DMS79 treated with DMSO at 0.1 percent for 48 hours (cell line): ENCODE measurements around the gene NDUFS5.
"Not testable (repeated sequence)": the region's sequence is repeated elsewhere in the genome, so short reads cannot be mapped to it uniquely, and the experiment has no call there.

Experiments
- DNase-seq: peaks from one replicate; lab custom pipeline; 2025; lab: John Stamatoyannopoulos, UW

The NDUFS5 gene

DNA sequence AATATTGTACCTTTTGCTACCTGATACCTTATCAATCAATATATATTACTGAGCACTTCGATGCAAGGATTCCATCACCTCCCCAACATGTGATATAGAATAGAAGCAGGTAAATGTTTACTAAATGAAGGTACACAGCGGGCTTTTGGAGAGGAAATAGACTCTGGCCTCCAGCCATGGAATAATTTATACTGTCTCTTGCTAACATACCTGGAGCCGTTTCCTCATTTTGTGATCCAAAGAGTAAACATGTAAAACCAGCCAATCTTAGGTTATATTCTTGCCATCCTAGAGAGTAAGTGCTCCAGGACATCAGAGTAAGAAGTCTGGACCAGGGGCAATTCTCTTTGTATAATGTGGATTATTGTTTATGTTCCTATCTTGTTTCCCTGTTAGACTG is 39.4 kb downstream of the NDUFS5 start:
- peak; percentile 25 for DNase-seq

DNA sequence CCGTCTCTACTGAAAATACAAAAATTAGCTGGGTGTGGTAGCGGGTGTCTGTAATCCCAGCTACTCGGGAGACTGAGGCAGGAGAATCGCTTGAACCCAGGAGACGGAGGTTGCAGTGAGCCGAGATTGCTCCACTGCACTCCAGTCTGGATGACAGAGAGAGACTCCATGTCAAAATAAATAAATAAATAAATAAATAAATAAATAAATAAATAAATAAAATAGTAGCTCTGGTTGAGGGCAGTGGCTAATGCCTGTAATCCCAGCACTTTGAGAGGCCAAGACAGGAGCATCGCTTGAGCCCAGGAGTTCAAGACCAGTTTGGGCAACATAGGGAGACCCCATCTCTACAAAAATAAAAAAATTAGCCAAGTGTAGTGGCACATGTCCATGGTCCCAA is 42.1 kb downstream of the NDUFS5 start:
- not testable (repeated sequence) for DNase-seq

DNA sequence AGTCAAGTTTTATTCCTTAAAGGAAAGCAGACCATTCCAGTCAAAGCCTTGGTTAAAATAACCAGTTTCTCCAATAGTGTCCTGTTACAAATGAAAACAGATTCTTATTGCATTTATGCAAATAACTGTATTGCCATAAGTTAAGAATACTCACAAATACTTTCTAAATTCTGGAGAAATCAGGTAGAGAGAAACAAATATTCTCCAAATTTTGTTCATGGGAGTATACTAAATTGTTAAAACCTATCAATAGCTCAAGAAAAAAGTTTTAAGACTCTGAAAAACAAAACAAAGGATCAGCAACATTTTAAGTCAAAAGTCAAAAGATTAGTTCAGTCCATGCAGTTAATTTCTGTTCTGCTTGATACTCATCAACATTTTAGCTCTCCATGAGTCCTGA is 45.4 kb downstream of the NDUFS5 start:
- DNase-seq, result not testable (repeated sequence)

DNA sequence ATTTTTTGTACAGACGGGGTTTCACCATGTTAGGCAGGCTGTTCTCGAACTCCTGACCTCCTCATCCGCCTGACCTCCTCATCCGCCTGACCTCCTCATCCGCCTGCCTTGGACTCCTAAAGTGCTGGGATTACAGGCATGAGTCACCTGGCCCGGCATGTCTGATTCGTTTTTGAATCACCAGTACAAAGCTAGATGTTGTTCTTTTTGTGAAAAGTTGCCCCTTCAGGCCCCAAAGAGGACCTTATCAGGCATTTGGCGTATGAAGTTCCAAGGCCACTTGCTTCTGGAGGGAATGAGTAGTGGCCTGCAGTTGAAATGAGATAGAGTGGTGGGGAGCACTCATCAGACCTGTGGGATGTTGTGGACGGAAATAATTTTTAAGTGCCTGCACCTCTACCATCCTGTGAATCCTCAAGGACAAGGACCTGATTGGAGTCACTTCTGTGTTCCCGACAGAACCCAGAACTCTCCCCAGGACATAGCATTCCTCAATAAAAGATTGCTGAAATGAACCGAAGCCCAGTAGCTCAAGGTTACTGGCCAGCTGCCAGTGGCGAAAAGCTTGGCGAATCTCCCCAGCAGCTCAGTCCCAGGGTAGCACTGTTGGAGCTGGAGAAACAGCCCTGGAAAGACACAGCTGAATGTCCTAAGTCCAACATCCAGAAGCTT is 50.1 kb downstream of the NDUFS5 start:
- DNase-seq, result no peak

DNA sequence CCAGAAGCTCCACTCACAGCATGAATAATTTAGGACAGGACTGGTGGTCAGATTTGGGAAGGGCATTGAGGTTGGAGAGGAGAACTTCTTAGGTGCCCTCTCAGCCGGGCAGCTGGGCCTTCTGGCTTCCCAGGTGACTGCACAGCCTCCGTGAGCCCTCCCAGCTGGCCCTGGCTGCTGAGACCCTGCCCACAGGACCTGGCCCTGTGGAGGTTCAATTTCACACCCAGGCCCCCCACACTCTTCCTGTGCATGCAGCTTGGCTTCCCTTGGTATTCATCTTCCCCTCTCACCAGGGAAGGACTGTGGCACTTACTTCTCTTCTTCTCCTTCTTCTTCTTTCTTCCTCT is 50.6 kb downstream of the NDUFS5 start:
- no peak for DNase-seq

DNA sequence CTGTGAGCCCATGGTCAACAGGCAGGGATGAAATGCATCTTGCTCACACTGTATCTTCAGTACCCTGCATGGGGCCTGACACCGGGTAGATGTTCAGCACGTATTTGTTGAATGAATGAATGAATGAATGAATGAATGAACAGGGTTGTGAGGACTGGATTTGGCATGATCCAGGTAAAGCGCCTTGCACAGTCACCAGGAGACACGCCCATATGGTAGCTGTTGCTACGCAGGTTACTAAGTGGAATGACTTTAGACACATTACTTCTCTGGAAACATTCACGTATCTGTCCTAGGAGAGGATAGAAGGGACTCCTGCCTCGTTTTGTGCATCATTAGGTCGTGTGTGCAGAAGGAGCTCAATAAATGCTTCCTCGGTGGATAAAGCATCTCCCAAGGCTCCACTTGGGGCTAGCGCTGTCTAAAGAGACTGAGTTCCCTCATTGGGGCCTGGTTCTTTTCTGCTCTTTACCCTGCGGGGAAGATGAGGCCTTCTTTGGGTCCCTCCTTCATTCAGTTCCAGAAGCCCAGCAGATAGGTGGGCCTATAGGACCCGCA is 54.2 kb downstream of the NDUFS5 start:
- no peak for DNase-seq

DNA sequence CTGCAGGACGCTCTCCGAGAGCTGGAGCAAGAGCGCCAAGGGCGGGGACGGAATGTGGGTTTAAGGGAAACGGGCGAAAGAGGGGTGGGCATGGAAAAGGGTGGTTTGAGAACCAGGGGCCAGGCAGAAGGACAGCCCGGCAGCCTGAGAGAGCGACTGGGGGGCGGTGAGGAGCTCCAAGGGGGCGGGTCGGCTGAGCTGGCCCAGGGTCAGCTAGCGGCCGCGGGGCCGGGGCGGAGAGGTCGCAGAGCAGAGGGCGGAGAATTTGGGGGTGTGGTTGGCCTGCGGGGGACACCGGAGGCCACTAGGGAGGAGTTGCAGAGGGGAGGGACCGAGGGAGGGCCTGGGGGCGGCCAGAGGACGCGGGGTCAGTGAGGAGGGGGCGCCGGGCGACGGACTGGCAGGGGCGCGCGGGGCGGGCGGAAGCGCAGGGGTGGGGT is 54.7 kb downstream of the NDUFS5 start:
- DNase-seq, result no peak

DNA sequence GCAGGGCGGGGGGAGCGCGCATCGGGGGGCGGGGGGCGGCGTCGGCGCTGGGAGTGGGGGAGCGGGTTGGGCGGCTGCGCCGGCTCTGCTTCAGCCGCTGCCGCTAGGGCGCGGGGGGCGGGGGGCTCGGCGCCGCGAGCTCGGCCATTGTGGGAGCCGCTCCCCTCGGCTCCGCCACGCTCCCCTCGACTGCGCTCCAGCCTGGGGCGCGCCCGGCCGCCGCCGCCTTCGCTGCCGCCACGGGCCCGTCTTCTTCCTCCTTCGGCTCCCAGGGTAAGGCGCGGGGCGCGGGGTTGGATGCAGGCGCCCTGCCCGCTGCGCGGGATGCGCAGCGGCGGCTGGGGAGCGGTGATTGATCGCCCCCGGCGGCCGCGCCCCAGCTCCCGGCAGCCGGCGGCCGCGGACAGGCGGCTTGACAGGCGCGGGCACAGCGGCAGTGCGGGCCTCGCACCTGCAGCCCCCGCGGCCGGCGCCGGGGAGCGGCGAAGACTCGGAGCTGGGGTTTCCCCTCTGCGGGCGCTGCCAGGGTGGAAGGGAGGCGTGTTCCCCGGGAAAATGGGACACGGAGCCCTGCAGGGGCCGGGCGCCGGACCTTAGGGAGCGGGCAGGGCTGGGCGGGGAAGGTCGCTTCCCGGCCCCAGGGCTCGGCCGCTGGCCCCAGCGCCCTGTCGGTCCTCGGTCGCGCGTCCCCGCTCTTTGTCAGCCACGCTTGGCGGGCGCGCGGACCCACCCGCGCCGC is 55.3 kb downstream of the NDUFS5 start:
- peak; percentile 18 for DNase-seq

DNA sequence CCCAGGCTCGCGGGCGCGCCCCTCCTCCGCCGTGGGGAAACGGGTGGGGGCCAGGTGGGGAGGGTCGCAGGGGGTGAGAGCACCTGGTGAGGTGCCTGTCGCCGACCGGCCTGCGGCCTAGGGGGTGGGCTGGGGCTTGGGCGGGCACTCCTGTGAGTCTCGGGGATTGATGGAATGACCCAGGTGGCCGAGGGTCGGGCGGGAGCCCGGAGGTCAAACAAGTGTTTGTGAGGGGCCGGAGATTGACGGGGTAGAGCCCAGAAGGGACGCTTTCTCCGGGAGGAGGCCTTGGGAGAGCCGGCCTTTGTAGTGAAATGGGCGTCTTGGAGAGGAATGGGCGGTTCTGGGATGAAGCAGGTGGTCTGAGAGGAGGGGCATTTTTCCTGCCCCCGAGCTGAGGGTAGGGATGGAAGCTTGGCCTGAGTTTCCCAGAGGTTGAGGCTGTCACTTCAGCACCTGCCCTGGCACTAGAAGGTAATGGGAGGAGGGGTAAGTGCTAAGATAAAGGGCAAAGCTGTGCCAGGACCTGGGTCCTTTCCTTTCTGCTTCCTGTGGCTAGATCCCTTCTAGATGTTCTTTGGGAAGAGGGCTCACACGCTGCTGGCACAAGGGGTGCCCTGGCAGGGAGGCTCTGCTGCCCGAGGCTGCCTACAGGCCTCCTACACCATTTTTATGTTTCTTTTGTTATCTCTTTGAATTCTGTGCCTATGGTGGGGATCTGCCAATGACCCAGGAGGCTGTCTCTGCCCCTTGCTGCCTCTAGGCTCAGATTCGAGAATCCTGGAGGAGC is 56.1 kb downstream of the NDUFS5 start:
- peak; percentile 38 for DNase-seq

DNA sequence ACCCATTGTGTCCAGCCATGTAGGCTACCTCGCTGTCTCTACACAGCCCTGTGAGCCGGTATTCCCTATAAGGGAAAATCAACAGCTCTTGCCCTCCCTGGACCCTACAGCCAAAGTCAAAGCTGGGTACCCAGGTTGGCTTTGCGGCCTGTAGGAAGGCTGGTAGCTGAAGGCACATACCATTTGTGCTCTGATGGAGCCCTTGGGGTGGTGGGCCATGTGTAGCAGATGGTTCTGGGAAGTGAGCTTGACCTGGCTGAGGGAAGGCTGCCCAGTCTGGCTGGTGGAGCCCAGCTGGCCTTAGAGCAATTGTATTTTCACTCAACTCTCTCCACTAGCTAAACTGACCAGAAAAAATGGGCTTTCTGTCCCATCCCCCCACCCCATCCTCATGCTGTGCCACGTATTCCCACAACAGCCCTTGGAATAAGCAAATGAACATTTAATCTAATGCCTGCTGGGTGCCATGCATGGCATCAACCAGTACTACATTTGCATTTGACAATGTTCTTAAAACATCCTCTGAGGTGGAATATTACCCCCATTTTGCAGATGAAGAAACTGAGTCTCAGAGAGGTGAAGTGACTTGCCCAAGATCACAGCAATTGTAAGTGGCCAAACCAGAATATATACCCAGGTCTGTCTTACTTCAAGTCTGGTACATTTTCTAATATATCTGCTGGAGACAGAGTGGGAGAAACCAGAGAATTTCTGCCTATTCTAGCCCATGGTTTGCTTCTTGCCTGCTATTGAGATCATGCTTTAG is 56.8 kb downstream of the NDUFS5 start:
- DNase-seq, result no peak

DNA sequence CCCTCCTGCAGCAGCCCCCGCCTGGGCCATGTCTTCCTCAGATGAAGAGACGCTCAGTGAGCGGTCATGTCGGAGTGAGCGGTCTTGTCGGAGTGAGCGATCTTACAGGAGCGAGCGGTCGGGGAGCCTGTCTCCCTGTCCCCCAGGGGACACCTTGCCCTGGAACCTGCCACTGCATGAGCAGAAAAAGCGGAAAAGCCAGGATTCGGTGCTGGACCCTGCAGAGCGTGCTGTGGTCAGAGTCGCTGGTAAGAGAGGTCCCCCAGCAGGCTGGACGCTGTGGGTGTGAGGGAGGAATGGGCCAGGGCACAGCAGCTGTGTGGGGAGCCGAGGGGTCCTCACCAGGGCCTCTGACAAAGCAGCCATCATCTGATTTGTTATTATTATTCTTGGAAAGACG is 58.0 kb downstream of the NDUFS5 start:
- no peak for DNase-seq
